SU-DHL-6 (cell line): Measurements from ENCODE around the gene NUBP2.

Experiments used
- H2AFZ ChIP-seq: fragments of 200-600 bp; sonication (generic); 2 replicates; pipeline ENCODE4 v1.6.1; 2014; ENCODE audit warnings: low read depth, mild to moderate bottlenecking, moderate library complexity, mixed read lengths, antibody characterized with exemption, low read length; ENCODE audit not compliant: severe bottlenecking
- H3F3A ChIP-seq: fragments of 200-600 bp; shearing (Covaris generic); 2 replicates; pipeline ENCODE4 v1.6.0; 2016; ENCODE audit warnings: antibody characterized with exemption, mild to moderate bottlenecking; ENCODE audit not compliant: insufficient read depth
- H3K27ac ChIP-seq: fragments of 200-600 bp; sonication (generic); 2 replicates; pipeline ENCODE4 v1.5.1; 2016; ENCODE audit warnings: low read depth, mild to moderate bottlenecking, low read length, moderate library complexity, mixed read lengths
- H3K27me3 ChIP-seq: fragments of 200-600 bp; sonication (generic), shearing (Covaris generic); 2 replicates; pipeline ENCODE4 v1.6.0; 2014; ENCODE audit warnings: mild to moderate bottlenecking, low read length
- H3K36me3 ChIP-seq: fragments of 200-600 bp; sonication (generic); 2 replicates; pipeline ENCODE4 v1.6.1; 2014; ENCODE audit warnings: mild to moderate bottlenecking, low read length, mixed read lengths
- H3K4me2 ChIP-seq: fragments of 300-600, 200-600 bp; shearing (Covaris generic), sonication (generic); 2 replicates; pipeline ENCODE4 v1.6.0; 2014; ENCODE audit warnings: low read length, low read depth, mild to moderate bottlenecking; ENCODE audit not compliant: poor library complexity, severe bottlenecking
- H3K4me3 ChIP-seq: fragments of 200-600 bp; sonication (generic); 2 replicates; pipeline ENCODE4 v1.5.1; 2014; ENCODE audit warnings: antibody characterized with exemption, low read length, mild to moderate bottlenecking, mixed read lengths; ENCODE audit not compliant: insufficient read depth, poor library complexity, severe bottlenecking
- H3K79me2 ChIP-seq: fragments of 200-600 bp; sonication (generic); 2 replicates; pipeline ENCODE4 v1.6.1; 2014; ENCODE audit warnings: mild to moderate bottlenecking, low read length, moderate library complexity; ENCODE audit not compliant: insufficient read depth
- H3K9ac ChIP-seq: fragments of 200-600 bp; sonication (generic); 2 replicates; pipeline ENCODE4 v1.7.0; 2014; ENCODE audit warnings: mild to moderate bottlenecking, low read length
- H3K9me2 ChIP-seq: fragments of 200-600 bp; sonication (generic); replicated peaks from 2 replicates; pipeline ENCODE4 v1.6.1; 2014; ENCODE audit warnings: low read length; ENCODE audit not compliant: insufficient read depth
- H3K9me3 ChIP-seq: fragments of 200-600 bp; sonication (generic); 2 replicates; pipeline ENCODE4 v1.6.1; 2014; ENCODE audit warnings: low read length, mixed read lengths; ENCODE audit not compliant: insufficient read depth
- H4K20me1 ChIP-seq: fragments of 200-600 bp; sonication (generic); 2 replicates; pipeline ENCODE4 v1.6.1; 2014; ENCODE audit warnings: low read depth, mild to moderate bottlenecking, antibody characterized with exemption, low read length, moderate library complexity, mixed read lengths
- EZH2phosphoT487 ChIP-seq: fragments of 200-600 bp; sonication (generic), shearing (Covaris generic); conservative IDR thresholded peaks from 2 replicates; pipeline ENCODE4 v1.6.1; 2018; ENCODE audit warnings: mild to moderate bottlenecking, antibody characterized with exemption, low read length, moderate library complexity, mixed read lengths
- TF ChIP-seq, protein P1 (sequence below): fragments of 200-600 bp; sonication (generic); IDR thresholded peaks from one replicate; pipeline ENCODE4 v1.5.1; 2017; ENCODE audit warnings: antibody characterized with exemption, mild to moderate bottlenecking, low read length, moderate library complexity; ENCODE audit not compliant: insufficient read depth, poor library complexity, severe bottlenecking

NUBP2 gene

DNA sequence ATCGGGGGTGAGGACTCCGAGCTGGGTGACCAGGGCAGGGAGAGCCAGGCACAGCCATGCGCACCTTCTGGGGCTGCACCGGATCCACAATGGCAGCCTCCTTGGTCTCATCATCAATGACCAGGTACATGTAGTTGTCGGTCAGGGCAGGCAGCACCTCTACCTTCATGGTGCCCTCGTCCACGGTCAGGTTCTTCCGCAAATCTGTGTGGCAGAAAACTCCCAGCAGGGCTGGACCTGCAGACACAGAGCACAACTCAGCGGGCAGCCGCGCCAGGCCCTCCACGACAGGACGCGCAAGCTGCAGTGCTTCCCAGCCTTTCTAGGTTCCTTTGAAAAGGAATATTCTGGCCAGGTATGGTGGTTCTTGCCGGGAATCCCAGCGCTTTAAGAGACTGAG, 40.0 kb downstream of the NUBP2 start:
- H3K9me2 ChIP-seq, result no peaks in the 10 kb centered on the region
- peaks cover 5% of the 10 kb centered on the region; the same call in 1 of the 2 replicates for H3K79me2 ChIP-seq
- no peak for TF ChIP-seq EZH2phosphoT487
- TF ChIP-seq, protein P1, sequence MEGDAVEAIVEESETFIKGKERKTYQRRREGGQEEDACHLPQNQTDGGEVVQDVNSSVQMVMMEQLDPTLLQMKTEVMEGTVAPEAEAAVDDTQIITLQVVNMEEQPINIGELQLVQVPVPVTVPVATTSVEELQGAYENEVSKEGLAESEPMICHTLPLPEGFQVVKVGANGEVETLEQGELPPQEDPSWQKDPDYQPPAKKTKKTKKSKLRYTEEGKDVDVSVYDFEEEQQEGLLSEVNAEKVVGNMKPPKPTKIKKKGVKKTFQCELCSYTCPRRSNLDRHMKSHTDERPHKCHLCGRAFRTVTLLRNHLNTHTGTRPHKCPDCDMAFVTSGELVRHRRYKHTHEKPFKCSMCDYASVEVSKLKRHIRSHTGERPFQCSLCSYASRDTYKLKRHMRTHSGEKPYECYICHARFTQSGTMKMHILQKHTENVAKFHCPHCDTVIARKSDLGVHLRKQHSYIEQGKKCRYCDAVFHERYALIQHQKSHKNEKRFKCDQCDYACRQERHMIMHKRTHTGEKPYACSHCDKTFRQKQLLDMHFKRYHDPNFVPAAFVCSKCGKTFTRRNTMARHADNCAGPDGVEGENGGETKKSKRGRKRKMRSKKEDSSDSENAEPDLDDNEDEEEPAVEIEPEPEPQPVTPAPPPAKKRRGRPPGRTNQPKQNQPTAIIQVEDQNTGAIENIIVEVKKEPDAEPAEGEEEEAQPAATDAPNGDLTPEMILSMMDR, result no peak
- H2AFZ ChIP-seq, result no peak overlapping the region
- H3K4me2 ChIP-seq, result no peak overlapping the region
- H3K27me3 ChIP-seq, result no peaks in the 10 kb centered on the region
- H4K20me1 ChIP-seq, result no peaks in the 10 kb centered on the region
- H3K9me3 ChIP-seq, result no peaks in the 10 kb centered on the region
- no peak overlapping the region for H3K27ac ChIP-seq
- H3F3A ChIP-seq, result no peaks in the 10 kb centered on the region
- H3K4me3 ChIP-seq, result no peak overlapping the region
- no peaks in the 10 kb centered on the region for H3K36me3 ChIP-seq
- H3K9ac ChIP-seq, result no peak overlapping the region

DNA sequence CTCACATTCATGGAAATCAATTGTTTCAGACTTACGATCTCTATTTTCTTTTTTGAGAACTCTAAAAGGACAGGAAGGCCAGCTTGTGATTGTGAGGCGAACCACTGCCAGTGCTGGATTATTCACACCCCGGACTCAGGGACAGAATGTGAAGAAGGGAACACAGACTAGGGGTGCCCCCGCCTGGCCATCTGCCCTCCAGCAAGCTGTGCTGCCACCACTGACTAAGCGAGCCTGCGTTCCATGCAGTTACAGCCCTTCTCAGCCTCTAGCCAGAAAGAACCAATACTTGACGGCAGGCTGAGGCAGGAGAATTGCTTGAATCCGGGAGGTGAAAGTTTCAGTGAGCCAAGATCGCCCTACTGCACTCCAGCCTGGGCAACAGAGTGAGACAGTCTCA, 41.1 kb downstream of the NUBP2 start:
- peaks cover 7% of the 10 kb centered on the region; the same call in 1 of the 2 replicates for H3F3A ChIP-seq
- no peaks in the 10 kb centered on the region for H4K20me1 ChIP-seq
- H3K79me2 ChIP-seq, result peaks cover 5% of the 10 kb centered on the region; the same call in 1 of the 2 replicates
- no peaks in the 10 kb centered on the region for H3K9me2 ChIP-seq
- H2AFZ ChIP-seq, result no peak overlapping the region
- no peaks in the 10 kb centered on the region for H3K27me3 ChIP-seq
- no peaks in the 10 kb centered on the region for H3K36me3 ChIP-seq
- TF ChIP-seq EZH2phosphoT487, result no peak
- TF ChIP-seq, protein P1, result no peak
- H3K27ac ChIP-seq, result no peak overlapping the region
- H3K9ac ChIP-seq, result no peak overlapping the region
- no peak overlapping the region for H3K4me2 ChIP-seq
- no peaks in the 10 kb centered on the region for H3K9me3 ChIP-seq
- H3K4me3 ChIP-seq, result no peak overlapping the region

DNA sequence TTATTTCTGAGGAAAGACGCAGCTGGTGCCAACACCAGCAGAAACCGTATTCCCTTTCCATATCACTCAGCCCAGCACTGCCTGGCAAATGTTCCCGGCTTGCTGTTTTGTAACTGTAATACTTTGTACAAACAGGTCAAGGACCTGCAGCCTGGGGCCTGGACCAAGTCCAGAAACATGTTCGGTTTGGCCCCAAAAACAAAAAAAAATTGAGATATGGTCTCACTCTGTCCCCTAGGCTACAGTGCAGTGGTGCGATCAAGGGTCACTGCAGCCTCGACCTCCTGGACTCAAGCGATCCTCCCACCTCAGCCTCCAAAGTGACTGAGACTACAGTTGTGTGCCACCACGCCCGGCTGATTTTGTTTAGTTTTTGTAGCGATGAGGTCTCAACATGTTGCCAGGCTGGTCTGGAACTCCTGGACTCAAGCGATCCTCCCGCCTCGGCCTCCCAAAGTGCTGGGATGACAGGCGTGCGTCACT, 42.7 kb downstream of the NUBP2 start:
- H3K4me2 ChIP-seq, result peak overlapping the region; percentile 54
- H3K4me3 ChIP-seq, result peak overlapping the region; percentile 81
- H3K79me2 ChIP-seq, result peaks cover 5% of the 10 kb centered on the region; the same call in 1 of the 2 replicates
- H3F3A ChIP-seq, result peaks cover 8% of the 10 kb centered on the region; the same call in 1 of the 2 replicates
- H3K27me3 ChIP-seq, result no peaks in the 10 kb centered on the region
- peak overlapping the region; percentile 48; the same call in 1 of the 2 replicates for H3K9ac ChIP-seq
- TF ChIP-seq, protein P1, result no peak
- no peak for TF ChIP-seq EZH2phosphoT487
- no peaks in the 10 kb centered on the region for H3K36me3 ChIP-seq
- no peak overlapping the region for H2AFZ ChIP-seq
- H3K9me2 ChIP-seq, result no peaks in the 10 kb centered on the region
- no peak overlapping the region for H3K27ac ChIP-seq
- H4K20me1 ChIP-seq, result no peaks in the 10 kb centered on the region
- H3K9me3 ChIP-seq, result no peaks in the 10 kb centered on the region
